GM18870 (cell line): Measurements from ENCODE around the gene CELF2.

Source experiments
- ATAC-seq: cut with Tn5 transposase; IDR thresholded peaks from one replicate; pipeline ENCODE4 v1.9.1; 2021; ENCODE audit warnings: moderate library complexity; ENCODE audit not compliant: unreplicated experiment

CELF2 gene

DNA sequence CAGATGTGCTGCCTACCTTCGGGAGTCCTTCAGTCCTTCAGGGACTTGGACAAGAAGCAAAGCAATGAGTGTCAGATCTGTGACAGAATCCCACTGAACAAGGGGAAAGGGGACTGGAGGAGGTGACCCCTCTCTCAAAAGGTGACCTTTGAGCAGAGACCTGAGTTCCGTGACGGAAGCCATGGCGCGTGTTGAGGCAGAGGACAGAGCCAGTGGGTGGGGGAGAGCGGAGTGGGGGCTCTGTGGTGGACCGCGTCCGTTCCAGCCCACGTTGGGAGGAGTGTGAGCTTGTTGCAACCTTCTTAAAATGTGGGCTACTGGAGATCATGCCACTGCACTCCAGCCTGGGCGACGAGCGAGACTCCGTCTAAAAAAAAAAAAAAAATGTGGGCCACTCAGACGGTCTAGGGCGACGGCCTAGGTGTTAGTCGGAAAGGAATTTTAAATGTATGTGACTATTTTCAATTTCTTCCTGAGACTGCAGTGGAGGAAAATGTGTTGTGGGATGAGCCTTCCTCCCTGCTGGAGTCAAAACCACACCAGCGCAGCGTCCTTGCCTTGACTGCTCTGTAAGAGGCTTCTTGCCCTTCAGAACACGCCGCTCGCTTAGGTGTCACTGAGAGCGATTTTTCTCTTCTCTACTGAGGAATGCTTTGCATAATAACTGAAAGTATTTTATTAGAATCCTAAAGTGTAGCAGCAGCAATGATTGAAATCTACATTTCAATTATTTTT is 272.7 kb downstream of the CELF2 start:
- no peak for ATAC-seq

- ATAC-seq, result no peak
Measured at GRCh38 chr10:11292576-11293302, 275.1 kb downstream of the CELF2 start.

DNA sequence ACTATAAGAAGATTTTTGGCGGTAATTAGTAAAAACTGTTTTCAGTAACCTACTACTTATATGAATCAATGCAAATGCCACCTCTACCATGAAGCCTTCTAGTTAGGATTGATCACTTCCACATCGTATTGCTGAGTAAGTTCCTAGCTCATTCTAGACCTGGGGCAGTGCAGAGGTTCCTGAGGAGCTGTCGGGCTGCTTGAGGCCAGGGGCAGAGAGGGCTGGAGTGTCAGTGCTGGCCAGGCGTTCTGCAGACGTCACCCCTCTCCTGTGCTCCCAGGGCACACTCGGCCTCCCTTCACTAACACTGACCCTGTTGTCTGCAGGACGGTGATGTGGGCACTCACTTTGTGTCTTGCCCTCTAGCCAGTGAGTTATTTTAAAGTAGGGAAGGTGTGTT is 275.7 kb downstream of the CELF2 start:
- no peak for ATAC-seq

GRCh38 chr10:11294831-11295450 is 277.3 kb downstream of the CELF2 start:
- no peak for ATAC-seq

DNA sequence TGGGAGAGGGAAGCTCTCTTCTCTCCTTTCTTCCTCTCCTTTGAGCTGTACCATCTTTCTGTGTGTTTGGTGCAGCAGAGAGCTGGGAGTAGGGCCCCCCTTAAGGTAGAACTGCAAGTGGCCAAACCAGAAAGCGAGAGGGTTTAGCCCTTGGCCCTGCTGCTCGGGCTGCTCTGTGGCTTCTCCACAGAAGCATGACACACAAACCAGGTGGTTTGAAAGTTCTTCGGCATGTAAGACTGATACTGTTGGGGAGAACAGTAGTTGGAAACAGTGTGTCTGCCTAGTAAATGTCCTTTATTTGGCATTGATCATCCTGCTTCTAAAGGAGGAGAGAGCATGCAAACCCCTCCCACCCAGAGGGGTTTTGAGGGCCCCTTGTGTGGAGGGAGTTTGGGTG is 277.8 kb downstream of the CELF2 start:
- no peak for ATAC-seq

DNA sequence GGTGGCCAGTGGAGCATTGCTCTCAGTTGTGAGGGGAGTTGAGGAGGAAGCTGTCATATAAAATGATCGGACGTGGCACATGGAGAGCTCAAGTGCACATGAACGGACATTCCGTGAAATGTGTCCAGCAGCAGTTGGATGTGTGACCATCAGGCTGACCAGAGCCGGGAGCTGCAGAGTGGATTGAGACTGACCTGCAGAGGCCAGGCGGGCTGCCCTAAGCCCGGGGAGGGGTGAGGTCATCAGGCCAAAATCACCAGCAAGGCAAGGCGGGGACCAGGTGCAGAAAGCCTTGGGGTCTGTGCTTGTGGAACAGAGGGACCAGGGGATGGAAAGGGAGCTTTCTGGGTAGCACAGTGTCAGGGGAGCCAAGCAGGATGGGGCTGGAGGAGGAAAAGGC is 279.5 kb downstream of the CELF2 start:
- ATAC-seq, result no peak

DNA sequence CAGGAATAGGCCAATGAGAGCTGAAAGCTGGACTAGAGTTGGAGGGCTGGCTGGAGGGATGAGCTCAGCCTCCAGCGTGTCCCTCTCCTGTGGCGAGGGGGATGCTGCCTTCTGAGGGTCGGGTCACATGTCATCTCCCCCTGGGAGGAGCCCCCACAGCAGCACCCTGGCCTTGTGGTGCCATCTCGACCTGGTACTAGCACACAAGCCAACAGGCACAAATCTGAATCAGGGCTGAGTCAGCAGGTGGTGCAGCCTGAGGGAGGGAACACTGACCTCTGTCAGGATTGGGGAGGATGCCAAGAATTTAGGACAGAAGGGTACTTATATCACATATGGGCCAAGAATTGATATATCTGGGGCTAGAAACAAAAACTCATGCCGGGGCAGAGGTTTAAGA is 280.4 kb downstream of the CELF2 start:
- ATAC-seq, result no peak

DNA sequence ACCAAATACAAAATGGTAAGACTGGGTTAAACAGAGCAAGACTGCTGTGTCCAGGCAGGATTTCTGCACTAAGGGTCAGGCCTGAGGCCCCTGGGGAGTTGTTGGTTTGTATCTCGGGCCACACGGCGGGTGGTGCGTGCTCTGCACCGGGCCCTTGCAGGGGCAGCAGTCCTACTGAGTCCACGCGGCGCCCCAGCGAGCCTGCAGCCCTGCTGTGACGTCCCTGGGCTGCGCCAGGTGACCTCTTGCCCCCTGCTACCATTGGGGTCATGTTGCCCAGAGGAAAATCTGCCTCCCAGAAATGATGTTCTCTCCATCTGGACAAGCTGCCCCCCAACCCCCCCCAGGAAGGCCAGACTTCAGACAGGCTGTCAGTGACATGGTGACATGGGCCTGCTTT is 281.5 kb downstream of the CELF2 start:
- no peak for ATAC-seq

GRCh38 chr10:11300026-11300425 is 282.4 kb downstream of the CELF2 start:
- no peak for ATAC-seq

- ATAC-seq, result no peak
Measured at GRCh38 chr10:11300563-11300962, 282.9 kb downstream of the CELF2 start.

DNA sequence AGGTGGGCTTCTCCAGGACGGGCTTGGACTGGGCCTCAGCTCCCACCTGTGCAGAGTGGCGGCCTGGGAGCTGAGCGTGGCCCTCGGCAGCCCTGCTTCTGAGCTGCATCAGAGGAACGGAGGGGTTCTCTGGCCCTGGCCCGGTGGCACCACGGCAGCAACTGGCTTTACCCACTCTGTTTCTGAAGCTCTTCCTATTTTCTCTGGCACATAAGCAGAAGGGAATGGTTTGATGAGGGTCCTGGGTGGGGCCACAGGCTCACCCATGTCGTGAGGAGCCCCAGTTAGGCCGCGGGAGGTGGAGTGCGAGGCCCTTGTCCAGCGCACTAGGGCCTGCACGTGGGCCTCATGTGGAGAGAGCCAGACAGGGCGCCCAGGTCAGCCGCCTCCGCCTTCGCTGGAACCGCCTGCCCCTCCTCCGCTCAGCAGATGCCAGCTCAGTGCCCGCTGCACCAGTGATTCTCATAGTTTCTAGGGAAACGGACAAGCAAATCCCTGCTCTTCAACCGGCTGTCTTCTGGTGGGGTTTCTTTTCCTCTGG is 284.0 kb downstream of the CELF2 start:
- ATAC-seq, result no peak

DNA sequence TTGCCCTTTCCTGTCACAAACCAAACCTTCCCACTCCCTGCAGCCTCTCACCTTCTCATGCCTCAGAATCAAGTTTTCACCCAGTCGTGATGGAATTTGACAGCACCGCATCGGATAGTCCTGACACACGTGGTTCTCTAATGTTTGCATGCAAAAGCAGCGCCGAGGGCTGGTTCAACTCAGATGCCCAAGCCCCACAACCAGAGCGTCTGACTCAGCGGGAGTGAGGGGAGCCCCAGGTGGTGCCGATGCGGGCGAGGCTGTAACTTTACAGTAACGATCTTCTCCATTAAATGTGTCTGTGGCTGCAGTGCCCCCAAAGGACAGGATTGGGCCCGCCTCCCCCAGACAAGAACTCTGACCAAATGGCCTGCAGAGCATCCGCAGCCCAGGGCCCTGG is 284.5 kb downstream of the CELF2 start:
- no peak for ATAC-seq

DNA sequence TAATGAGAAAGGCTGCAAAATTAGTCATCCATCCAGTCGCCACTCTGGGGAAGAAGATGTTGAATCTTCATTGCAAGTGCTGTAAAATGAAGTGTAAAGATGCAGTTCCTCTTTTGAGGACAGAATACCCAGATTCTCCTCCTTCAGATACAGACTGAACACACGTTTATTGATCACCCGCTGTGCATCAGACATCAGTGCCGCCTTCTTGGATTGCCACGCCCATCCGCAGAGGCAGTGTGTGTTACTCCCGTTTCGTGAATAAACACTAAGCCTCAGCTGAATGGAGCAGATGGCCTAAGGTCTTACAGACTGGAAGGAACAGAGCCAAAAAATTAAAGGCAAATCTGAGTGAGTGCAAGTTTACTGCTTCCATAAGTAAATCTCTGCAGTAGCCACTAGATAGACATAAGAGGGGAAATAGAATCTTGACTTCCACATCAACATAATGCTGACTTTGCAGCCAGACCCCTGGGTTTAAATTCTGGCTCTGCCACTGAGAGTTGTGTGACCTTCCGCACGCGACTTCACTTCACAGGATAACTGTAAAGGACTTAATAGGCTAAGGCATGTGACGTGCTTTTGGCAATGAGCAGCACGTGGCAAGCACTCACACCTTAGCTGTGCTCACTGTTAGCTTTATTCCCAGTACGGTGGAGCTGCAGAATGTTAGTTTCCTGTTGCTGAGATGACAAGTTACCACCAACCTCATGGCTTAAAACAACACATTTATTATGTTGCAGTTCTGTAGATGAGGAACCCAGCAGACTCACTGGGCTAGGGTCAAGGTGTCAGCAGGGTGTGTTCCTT is 285.9 kb downstream of the CELF2 start:
- ATAC-seq, result no peak

DNA sequence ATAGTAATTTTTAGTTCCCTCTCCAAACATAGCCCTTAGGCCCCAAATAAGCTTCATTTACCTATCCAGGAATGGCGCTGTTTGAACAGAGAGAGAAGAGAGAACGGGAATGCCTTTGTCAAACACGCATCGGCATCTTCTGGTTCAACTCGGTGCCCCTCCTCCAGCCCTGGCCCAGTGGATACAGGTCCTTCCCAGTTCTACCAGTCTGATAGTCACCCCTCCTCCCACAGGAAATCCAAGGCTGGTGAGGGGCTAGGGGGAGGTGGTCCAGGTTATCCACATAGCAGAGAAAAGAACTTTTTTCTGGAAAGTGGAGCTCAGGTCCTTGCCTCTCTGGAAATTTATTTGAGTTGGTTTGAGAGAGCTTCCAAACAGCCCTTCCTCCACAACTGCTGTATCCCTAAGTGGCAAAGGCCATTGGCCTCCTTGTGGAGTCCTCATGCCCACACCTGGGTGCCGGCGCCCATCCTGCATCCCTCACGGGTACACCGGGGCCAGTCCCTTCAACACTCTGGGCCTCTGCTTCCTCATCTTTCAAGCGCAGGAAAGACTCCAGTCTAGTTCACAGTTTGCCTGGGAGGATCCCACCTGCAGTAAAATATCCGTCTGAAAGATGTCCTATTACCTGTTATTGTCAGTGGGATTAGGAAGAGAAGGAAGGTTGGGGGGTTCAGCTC is 287.4 kb downstream of the CELF2 start:
- ATAC-seq, result no peak

GRCh38 chr10:11305825-11306593 is 288.3 kb downstream of the CELF2 start:
- ATAC-seq, result no peak

DNA sequence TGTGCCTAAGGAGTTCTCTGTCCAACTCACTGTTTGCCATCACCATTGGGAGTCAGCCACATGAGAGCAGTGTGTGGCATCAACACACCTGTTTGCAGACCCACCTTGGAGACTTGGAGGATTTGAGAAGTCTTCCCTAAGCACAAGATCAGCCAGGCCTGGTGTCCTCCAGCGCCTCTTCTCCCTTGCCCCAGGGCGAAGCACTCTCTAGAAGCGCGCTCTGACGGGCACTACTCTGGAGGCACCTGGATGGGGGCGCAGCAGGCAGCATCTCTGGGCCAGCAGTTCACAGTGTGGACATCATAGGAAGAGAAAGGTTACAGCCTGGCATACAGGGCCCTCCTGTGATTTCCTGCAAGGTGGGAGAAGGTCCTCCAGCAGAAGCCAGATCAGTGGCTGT is 289.3 kb downstream of the CELF2 start:
- ATAC-seq, result no peak

DNA sequence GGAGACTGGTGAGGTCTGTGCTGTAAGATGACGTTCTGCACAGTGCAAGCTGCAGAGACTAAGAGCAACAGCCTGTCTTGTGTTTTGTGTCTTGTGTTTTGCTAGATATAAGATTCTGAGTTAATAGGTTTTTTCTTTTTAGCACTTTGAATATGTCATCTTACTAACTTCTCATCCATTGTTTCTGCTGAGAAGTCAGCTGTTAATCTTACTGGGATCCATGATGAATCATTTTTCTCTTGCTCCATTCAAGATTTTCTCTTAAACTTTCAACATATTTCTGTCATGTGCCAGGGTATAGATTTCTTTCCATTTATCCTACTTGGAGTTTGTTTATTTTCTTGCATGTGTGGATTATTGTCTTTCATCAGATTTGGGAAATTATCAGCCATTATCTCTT is 290.3 kb downstream of the CELF2 start:
- ATAC-seq, result no peak

DNA sequence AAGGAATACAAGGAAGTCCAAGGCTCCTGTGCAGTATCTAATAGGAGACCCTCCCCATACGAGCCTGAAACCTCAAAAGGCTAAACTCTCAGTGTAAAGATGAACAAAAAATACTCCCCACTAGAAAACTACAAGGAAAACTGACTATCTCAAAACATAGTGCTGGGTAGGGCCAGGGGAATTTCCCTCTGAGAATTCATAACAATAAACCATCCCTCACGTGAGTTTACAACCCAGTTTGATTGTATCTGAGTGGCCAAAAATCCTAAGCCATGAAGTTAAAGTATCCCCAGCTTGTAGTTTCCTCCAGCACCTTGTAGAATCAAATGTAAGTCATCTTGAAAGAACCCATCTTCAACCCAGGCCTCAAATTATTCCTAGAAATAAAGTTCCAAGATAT is 293.4 kb downstream of the CELF2 start:
- ATAC-seq, result no peak

DNA sequence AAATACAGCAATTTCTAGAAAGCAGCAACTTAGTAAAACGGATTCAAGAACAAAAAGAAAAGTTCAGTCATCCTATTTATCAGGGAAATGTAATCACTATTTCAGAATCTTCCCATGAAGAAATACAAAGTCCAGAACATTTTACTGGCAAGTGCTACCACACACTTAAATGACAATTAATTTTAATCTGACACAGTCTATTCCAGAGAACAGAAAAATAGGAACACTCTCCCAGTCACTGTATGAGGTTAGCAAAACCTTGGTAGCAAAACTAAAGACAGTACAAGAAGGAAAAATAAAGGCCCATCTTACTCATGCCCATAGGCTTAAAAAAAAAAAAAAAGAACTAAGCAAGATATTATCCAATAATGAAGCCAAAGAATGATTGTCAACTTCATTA is 295.8 kb downstream of the CELF2 start:
- ATAC-seq, result no peak
